Measurements from ENCODE around the gene SLC26A1.
A peak's percentile ranks its signal among the peaks of the same experiment; 100 is the strongest.

The SLC26A1 gene

GRCh38 chr4:997375-998071 is 4.3 kb upstream of the SLC26A1 start:
- no peak for DNase-seq

DNA sequence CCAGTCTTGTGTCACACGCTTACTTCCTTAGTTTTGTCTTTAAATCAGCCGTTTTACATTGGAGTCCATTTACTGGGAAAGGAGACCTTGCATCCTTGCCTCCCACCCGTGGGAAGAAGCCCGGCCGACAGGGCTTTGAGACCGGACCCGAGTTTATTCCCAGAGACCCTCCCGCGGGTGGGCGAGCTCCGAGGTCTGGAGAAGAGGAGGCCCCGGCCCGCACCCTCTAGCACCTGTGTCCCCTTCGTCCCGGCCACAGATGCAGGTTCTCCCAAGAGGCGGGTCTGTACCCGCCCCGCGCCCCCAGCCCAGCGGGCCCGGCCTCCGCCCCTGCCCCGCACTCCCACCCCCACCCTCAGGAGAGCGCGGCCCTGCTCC is 3.8 kb upstream of the SLC26A1 start:
- no peak for DNase-seq

DNA sequence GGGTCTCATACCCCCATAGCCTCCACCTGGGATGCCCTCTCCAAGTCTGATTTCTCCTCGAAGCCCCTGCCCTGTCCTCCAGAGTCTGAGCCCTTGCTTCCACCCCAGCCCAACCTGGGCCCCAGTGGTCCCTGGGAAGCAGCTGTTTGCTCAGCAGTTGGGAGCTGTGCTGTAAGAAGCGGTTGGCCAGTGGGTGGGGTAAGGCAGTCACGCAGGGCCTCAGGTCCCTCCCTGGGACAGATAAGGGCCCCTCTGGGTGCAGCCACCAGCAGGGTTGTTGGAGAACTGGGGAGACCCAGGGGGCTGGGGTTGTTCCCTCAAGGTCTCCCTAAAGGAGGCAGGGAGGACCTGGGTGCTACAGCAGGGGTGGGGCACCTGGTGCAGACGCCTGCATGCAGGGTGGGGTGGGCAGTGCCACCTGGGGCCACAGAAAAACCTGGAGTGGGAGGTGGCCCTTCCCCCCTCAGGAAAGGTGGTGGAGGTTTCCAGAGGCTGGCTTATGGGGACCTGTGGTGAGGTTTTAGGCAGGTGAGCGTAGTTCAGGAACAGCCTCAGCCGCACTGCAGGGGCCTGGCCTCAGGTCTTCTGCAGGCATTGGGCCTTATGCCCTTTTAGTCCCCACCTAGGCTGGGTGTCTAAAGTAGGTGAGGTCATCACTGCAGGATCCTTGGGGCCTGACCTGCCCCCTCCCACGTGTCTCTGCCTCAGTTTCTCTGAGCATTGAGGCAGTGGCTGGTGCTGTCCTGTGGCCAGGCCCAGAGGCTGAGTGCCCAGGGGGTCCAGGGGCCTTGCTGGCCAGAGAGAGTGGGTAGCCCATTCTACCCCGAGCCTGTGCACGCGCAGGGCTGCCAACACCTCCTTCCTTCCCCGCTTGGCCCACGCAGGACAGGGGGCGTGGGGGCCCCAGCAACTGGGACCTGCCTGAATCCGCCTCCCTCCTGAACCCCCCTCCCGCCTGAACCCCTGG is 3.1 kb upstream of the SLC26A1 start:
- DNase-seq = no peak

DNA sequence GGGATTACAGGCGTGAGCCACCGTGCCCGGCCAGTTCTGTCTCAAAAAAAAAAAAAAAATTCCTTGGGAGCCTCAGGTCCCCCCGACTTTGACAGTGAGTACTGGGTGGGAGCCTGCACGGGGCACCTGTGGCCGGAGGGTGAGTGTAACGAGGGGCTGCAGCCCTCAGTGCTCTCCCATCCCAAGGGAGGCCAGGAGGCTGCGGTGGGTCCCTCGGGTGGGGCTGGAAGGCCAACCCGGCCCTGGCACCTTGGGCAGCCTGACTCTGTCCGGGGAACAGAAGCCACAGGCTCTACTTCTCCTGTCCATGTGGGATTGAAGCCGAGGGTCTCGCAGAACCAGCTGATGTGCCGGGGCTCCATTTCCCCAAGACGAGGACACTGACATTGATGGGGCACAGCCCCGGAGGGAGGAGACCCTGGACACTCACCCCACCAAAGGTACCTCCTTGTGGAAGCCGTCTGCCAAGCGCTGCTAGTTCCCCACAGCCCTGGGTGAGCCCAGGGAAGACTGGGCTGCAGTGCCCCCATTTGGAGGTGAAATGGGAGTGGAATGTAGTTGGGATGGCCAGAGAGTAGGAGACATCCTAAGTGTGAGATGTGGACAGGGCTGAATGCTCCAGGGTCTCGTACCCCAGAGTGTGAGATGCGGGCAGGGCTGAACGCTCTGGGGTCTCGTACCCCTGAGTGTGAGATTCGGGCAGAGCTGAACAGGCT is 2.3 kb upstream of the SLC26A1 start:
- no peak for DNase-seq

GRCh38 chr4:992297-993110 is 700 bp downstream of the SLC26A1 start:
- DNase-seq = no peak

DNA sequence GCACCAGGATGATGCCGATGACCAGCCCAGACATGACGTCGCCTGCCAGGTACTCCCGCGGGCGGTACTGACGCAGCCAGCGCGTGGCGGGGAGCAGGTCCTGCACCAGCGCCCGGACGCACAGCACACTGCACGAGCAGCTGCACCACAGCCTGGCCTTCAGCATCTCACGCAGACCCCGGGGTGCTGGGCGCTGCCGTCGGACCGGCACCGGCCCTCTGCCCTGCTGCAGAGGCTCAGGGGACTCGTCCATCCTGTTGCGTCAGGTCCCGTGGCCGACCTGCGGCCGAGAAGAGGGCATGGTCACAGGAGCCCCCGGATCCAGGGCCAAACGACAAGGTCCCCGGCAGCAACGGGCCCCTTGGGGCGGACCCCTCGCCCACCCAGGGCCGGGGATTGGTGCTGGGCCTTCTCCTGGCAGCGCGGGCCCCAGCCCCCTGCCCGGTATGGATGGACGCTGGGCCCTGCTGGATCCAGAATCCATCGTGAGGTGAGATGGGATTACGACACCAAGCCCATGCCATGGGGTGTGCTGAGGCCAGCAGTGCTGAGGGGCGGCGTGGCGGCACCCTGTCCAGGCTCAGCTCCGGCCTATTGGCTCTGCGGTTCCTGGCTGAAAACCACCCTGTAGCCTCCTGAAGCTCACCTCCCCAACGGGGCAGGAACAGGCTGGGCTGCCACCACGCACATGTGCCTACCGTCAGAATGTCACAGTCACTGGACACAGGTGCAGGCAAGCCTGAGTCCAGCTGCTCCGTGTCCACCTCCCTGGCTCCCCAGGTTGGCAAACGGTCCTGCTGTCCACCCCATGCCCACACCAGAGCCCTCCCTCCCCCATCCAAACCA is 1.5 kb downstream of the SLC26A1 start:
- DNase-seq = no peak

GRCh38 chr4:990746-991367 is 2.3 kb downstream of the SLC26A1 start:
- no peak for DNase-seq

GRCh38 chr4:989722-990471 is 3.3 kb downstream of the SLC26A1 start:
- DNase-seq = no peak

GRCh38 chr4:988726-989721 is 4.2 kb downstream of the SLC26A1 start:
- no peak for DNase-seq

DNA sequence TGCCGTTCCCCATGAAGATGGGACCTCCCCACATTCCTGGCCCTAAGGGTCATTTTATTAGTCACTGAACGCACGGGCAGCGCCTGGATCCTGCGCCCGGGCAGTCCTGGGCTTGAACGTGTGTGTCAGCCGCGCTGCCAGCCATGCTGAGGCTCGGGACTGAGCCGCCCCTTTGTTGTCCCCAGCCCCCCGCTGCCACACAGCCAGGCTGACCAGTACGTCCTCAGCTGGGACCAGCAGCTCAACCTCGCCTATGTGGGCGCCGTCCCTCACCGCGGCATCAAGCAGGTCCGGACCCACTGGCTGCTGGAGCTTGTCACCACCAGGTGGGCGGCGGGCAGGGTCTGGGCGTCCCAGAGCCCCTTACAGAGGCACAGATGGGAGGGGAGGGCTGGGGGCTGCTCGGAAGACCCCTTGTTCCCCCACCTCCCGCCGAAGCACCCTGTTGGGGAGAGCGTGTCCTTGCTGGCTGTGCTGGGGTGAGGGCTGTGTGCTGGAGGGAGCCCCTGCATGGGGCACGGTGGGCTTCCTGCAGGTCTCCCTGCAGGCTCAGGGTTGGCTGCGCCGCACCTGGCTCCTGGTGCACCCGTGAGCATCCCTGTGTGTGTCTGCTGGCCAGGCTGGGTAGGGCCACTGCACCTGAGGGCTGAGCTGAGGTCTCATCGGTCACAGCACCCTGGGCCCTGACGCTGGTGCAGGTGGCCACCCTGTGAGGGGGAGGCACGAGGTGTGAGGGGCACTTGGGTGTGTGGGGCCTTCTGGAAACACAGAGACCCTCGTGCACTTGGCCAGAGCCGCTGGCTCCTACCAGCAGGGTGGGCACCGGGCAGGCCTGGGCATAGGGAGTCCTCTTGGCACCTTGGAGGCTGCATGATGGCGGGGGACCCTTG is 5.3 kb downstream of the SLC26A1 start:
- DNase-seq = peak; percentile 90

GRCh38 chr4:986879-987623 is 6.2 kb downstream of the SLC26A1 start, which contains the start of gene IDUA:
IDUA (plus strand) TSS chr4:987044; CDS start chr4:987085, 41 bp downstream.
- DNase-seq = peak; percentile 86

- no peak for DNase-seq
Observed at GRCh38 chr4:986428-986878, 6.8 kb downstream of the SLC26A1 start.

- DNase-seq = peak; percentile 62
Observed at GRCh38 chr4:985123-985830, 7.9 kb downstream of the SLC26A1 start.

GRCh38 chr4:984336-985054 is 8.7 kb downstream of the SLC26A1 start:
- no peak for DNase-seq

DNA sequence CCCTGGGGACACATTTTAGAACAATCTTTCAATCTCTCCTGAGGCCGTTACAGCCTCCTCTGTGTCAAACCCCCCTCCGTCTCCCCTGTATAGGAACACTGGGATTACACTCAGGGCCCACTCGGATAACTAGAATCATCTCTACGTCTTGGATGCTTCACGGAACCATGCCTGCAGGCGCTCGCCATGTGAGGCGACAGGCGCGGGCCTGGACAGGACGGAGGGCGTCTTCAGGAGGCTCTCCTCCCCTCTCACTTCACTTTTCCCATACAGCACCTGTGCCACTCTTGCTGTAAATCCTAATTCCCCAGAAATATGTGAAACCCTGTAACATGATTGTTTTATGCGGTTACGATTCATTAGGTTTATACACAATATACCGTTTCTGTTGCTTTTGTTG is 10.4 kb downstream of the SLC26A1 start:
- no peak for DNase-seq

GRCh38 chr4:982291-982690 is 10.9 kb downstream of the SLC26A1 start:
- DNase-seq = no peak
